Neuronal stem cell (in vitro differentiated cells): Measurements from ENCODE around the gene POC1A.

ENCODE experiments used
- DNase-seq: peaks from one replicate; pipeline ENCODE4 v3.0.0-alpha.2; 2013; ENCODE audit warnings: low spot score
- H2AFZ ChIP-seq: one replicate; pipeline ENCODE4 v1.6.1; 2013; ENCODE audit warnings: mild to moderate bottlenecking, low read length, inconsistent platforms
- H2AK5ac ChIP-seq: 2 replicates; pipeline ENCODE4 v1.6.1; 2013; ENCODE audit warnings: low read depth, mild to moderate bottlenecking, inconsistent platforms, low read length, moderate library complexity, mixed read lengths
- H2BK120ac ChIP-seq: 2 replicates; pipeline ENCODE4 v1.6.1; 2013; ENCODE audit warnings: low read depth, mild to moderate bottlenecking, inconsistent platforms, low read length, moderate library complexity, mixed read lengths
- H2BK12ac ChIP-seq: one replicate; pipeline ENCODE4 v1.6.1; 2013; ENCODE audit warnings: low read length, inconsistent platforms
- H2BK15ac ChIP-seq: 2 replicates; pipeline ENCODE4 v1.6.1; 2013; ENCODE audit warnings: mild to moderate bottlenecking, low read length, inconsistent platforms, mixed read lengths
- H2BK5ac ChIP-seq: one replicate; pipeline ENCODE4 v1.6.1; 2013; ENCODE audit warnings: inconsistent platforms, mild to moderate bottlenecking, low read length, moderate library complexity
- H3K14ac ChIP-seq: one replicate; pipeline ENCODE4 v1.6.1; 2013; ENCODE audit warnings: low read length, inconsistent platforms
- H3K18ac ChIP-seq: 2 replicates; pipeline ENCODE4 v1.6.1; 2013; ENCODE audit warnings: low read length, inconsistent platforms
- H3K23ac ChIP-seq: 2 replicates; pipeline ENCODE4 v1.6.1; 2013; ENCODE audit warnings: low read depth, mild to moderate bottlenecking, mixed read lengths, low read length, inconsistent platforms; ENCODE audit not compliant: poor library complexity
- H3K27ac ChIP-seq: replicated peaks from 3 replicates; pipeline ENCODE4 v1.5.1; 2013; ENCODE audit warnings: low read length, inconsistent platforms
- H3K27me3 ChIP-seq, 3 experiments: 2 replicates each; pipeline ENCODE4 v1.6.1; 2013; ENCODE audit warnings: low read length in 3 of 3, mild to moderate bottlenecking in 2 of 3, inconsistent platforms in 1 of 3, low read depth in 1 of 3, mixed read lengths in 1 of 3, moderate library complexity in 1 of 3; ENCODE audit not compliant: control insufficient read depth in 3 of 3, insufficient read depth in 3 of 3
- H3K36me3 ChIP-seq, 2 donors: replicated peaks in 1 of 2; 2 replicates each; pipeline ENCODE4 v1.6.1; 2013; ENCODE audit warnings: low read length in 2 of 2; ENCODE audit not compliant: control insufficient read depth in 2 of 2, insufficient read depth in 2 of 2
- H3K4ac ChIP-seq: 2 replicates; pipeline ENCODE4 v1.6.1; 2013; ENCODE audit warnings: inconsistent platforms, mild to moderate bottlenecking, low read length, moderate library complexity
- H3K4me1 ChIP-seq, 2 donors: 1 replicate in 1 of 2; 2 replicates in 1 of 2; pipeline ENCODE4 v1.6.1; 2013; ENCODE audit warnings: low read length in 2 of 2, low read depth in 1 of 2; ENCODE audit not compliant: control insufficient read depth in 2 of 2, insufficient read depth in 1 of 2
- H3K4me2 ChIP-seq: one replicate; pipeline ENCODE4 v1.6.1; 2013; ENCODE audit warnings: mild to moderate bottlenecking, low read length, inconsistent platforms; ENCODE audit not compliant: insufficient read depth, poor library complexity, severe bottlenecking
- H3K4me3 ChIP-seq, 2 donors: 2 replicates each; pipeline ENCODE4 v1.5.1; 2013; ENCODE audit warnings: low read length in 2 of 2, mild to moderate bottlenecking in 2 of 2, inconsistent platforms in 1 of 2, moderate library complexity in 1 of 2
- H3K79me1 ChIP-seq: one replicate; pipeline ENCODE4 v1.6.1; 2013; ENCODE audit warnings: low read depth, mild to moderate bottlenecking, inconsistent platforms, low read length, moderate library complexity
- H3K9ac ChIP-seq: one replicate; pipeline ENCODE4 v1.6.1; 2013; ENCODE audit warnings: mild to moderate bottlenecking, low read depth, low read length, inconsistent platforms; ENCODE audit not compliant: poor library complexity
- H3K9me3 ChIP-seq, 2 donors: replicated peaks in 1 of 2; 2 replicates each; pipeline versions ENCODE3 to v1.6.1; 2013; ENCODE audit warnings: low read length in 2 of 2, mild to moderate bottlenecking in 2 of 2, inconsistent platforms in 1 of 2, low read depth in 1 of 2, mixed read lengths in 1 of 2, moderate library complexity in 1 of 2; ENCODE audit not compliant: control insufficient read depth in 2 of 2, insufficient read depth in 1 of 2
- H4K8ac ChIP-seq: one replicate; pipeline ENCODE4 v1.6.1; 2013; ENCODE audit warnings: low read depth, mild to moderate bottlenecking, inconsistent platforms, low read length, moderate library complexity
- H4K91ac ChIP-seq: one replicate; pipeline ENCODE4 v1.6.1; 2013; ENCODE audit warnings: low read length, low read depth, mild to moderate bottlenecking, inconsistent platforms; ENCODE audit not compliant: poor library complexity
- WGBS, 2 donors: extraction: QIAGEN DNeasy Blood & Tissue Kit; methylation state at CpG; one replicate each; pipeline ENCODE4 v1.1.7; 2013; ENCODE audit warnings: missing lambda C conversion rate in 2 of 2, mixed read lengths in 1 of 2; ENCODE audit not compliant: insufficient read length in 2 of 2, insufficient replicate concordance in 1 of 2; ENCODE audit errors: extremely low coverage in 2 of 2; 5-methylcytosine and 5-hydroxymethylcytosine counted together

The POC1A gene

DNA sequence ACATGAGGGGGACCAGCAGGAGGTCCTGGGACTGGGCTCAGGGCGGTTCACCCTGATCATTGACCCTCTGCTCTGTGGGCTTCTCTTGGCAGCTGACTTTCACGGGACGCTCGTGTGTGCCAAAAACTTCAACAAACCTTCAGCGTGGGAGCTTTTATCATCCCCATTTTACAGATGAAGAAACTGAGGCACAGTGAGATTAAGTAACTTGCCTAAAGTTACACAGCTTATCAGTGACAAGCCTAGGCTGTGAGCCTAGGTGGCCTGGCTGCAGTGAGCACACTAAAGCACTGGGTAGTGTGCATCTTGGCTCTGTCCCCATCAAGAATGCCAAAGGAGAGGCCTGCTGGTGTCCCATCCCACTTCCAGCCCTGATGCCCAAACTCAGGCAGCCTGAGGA, 74.3 kb downstream of the POC1A start:
- no peak overlapping the region for H2BK12ac ChIP-seq

DNA sequence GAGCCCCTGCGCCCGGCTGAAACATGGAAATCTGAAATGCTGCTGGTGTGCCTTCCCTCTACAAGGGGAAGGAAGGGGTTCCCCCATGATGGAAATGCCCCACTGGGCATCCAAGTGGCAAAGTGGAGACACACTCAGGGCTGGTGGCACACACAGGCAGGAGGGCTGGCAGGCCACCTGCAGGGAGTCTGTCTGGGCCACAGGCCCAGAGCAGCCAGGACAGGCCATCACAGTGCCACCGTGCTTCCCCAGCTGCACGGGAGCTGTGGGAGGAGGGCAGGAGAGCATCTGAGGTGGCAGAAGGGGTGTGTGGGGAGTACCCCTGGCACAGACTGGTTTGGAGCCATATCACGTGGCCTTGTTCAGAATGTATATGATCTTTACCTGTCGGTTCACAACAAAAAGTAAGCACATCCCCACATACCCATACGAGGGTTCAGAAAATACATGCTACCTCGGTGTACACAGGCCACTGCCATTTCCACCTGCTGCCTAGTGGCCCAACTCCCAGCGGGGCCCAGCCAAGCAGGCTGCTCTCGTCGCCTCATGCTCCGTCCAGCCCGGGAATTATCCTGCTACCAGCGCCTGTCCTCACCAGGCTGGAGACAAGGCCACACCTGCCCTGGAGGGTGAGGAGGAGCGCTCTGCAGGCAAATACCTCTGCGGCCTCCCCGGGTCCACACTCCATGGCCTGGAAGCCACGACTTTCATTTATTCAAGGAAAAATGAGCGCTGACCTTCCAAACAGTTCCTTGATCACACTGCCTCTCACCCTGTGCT, 75.3 kb downstream of the POC1A start:
- peak overlapping the region; percentile 2 for H3K9ac ChIP-seq
- H3K18ac ChIP-seq: no peak overlapping the region
- H3K4me2 ChIP-seq: no peak overlapping the region
- H3K27me3 ChIP-seq: no peaks in the 10 kb centered on the region
- H3K36me3 ChIP-seq: peaks cover 13 to 20% of the 10 kb centered on the region in 2 donors
- H4K91ac ChIP-seq: no peak overlapping the region
- peaks cover 0 to 3% of the 10 kb centered on the region in 2 donors for H3K4me1 ChIP-seq
- H2BK12ac ChIP-seq: no peak overlapping the region
- H3K79me1 ChIP-seq: peaks cover 3% of the 10 kb centered on the region
- no peak overlapping the region for H2BK15ac ChIP-seq
- no peak overlapping the region for H2BK120ac ChIP-seq
- H3K4me3 ChIP-seq: peak overlapping the region in 1 of 2 donors; percentile 28
- H2AK5ac ChIP-seq: no peak overlapping the region
- H3K27ac ChIP-seq: no peak overlapping the region
- no peak overlapping the region for H2BK5ac ChIP-seq
- H3K23ac ChIP-seq: peak overlapping the region; percentile 8
- H3K4ac ChIP-seq: no peak overlapping the region
- no peak overlapping the region for H4K8ac ChIP-seq
- no peak overlapping the region for H3K14ac ChIP-seq
- DNase-seq: no peak
- WGBS, 2 donors: no CpG with 5 or more reads among the region's 19 CpGs
- H3K9me3 ChIP-seq: peaks cover 0 to 3% of the 10 kb centered on the region in 2 donors
- no peak overlapping the region for H2AFZ ChIP-seq

More for the DNA sequence above, 74.3 kb downstream of the POC1A start:
- peaks cover 8 to 10% of the 10 kb centered on the region in 2 donors for H3K36me3 ChIP-seq
- no peak overlapping the region for H3K4me2 ChIP-seq
- H2BK5ac ChIP-seq: no peak overlapping the region
- peaks cover 0 to 3% of the 10 kb centered on the region in 2 donors for H3K9me3 ChIP-seq
- H3K4ac ChIP-seq: no peak overlapping the region
- peaks cover 0 to 3% of the 10 kb centered on the region in 2 donors for H3K4me1 ChIP-seq
- H3K14ac ChIP-seq: no peak overlapping the region
- H3K27ac ChIP-seq: no peak overlapping the region
- no peak overlapping the region for H2BK15ac ChIP-seq
- no peak overlapping the region for H4K91ac ChIP-seq
- H3K18ac ChIP-seq: no peak overlapping the region
- no peak overlapping the region for H3K9ac ChIP-seq
- H4K8ac ChIP-seq: no peak overlapping the region
- no peak for DNase-seq
- no peak overlapping the region for H2BK120ac ChIP-seq
- no peak overlapping the region for H3K23ac ChIP-seq
- no peaks in the 10 kb centered on the region for H3K27me3 ChIP-seq
- no CpG with 5 or more reads among the region's 5 CpGs for WGBS, 2 donors
- no peak overlapping the region for H3K4me3 ChIP-seq
- H3K79me1 ChIP-seq: peaks cover under 1% of the 10 kb centered on the region
- H2AFZ ChIP-seq: no peak overlapping the region
- H2AK5ac ChIP-seq: no peak overlapping the region

DNA sequence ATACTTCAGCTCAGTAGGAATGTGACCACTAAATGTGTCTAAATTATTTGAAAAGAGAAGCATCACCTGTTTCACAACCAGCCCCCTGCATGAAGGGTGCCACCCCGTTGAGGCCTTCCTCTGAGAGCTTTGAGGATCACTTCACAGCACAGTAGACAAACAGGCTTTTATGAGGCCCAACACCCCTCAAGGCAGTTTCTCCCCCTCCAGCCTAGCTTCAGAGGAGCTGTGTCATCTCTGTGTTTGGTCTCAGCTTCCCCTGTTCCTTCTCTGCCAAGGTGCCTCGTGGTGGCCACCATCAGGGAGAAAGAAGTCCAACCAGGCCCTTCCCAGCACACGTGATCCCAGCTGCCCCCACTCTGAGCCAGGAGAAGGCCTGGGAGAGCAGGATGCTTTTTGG, 76.3 kb downstream of the POC1A start:
- no peak overlapping the region for H4K8ac ChIP-seq
- no peak for DNase-seq
- peaks cover 0 to 1% of the 10 kb centered on the region in 2 donors for H3K9me3 ChIP-seq
- H2AFZ ChIP-seq: no peak overlapping the region
- no peak overlapping the region for H3K4me2 ChIP-seq
- H2BK15ac ChIP-seq: no peak overlapping the region
- no peak overlapping the region for H2BK5ac ChIP-seq
- peak overlapping the region; percentile 8 for H3K18ac ChIP-seq
- no peak overlapping the region for H3K27ac ChIP-seq
- no peaks in the 10 kb centered on the region for H3K27me3 ChIP-seq
- no peak overlapping the region for H2BK12ac ChIP-seq
- H3K9ac ChIP-seq: no peak overlapping the region
- no CpG with 5 or more reads among the region's 3 CpGs for WGBS, 2 donors
- H3K4me3 ChIP-seq: no peak overlapping the region
- H3K23ac ChIP-seq: no peak overlapping the region
- H3K4ac ChIP-seq: no peak overlapping the region
- no peak overlapping the region for H3K14ac ChIP-seq
- no peak overlapping the region for H2BK120ac ChIP-seq
- H3K4me1 ChIP-seq: peaks cover 0 to 3% of the 10 kb centered on the region in 2 donors
- no peak overlapping the region for H2AK5ac ChIP-seq
- peaks cover 3% of the 10 kb centered on the region for H3K79me1 ChIP-seq
- no peak overlapping the region for H4K91ac ChIP-seq
- peaks cover 13 to 23% of the 10 kb centered on the region in 2 donors for H3K36me3 ChIP-seq

DNA sequence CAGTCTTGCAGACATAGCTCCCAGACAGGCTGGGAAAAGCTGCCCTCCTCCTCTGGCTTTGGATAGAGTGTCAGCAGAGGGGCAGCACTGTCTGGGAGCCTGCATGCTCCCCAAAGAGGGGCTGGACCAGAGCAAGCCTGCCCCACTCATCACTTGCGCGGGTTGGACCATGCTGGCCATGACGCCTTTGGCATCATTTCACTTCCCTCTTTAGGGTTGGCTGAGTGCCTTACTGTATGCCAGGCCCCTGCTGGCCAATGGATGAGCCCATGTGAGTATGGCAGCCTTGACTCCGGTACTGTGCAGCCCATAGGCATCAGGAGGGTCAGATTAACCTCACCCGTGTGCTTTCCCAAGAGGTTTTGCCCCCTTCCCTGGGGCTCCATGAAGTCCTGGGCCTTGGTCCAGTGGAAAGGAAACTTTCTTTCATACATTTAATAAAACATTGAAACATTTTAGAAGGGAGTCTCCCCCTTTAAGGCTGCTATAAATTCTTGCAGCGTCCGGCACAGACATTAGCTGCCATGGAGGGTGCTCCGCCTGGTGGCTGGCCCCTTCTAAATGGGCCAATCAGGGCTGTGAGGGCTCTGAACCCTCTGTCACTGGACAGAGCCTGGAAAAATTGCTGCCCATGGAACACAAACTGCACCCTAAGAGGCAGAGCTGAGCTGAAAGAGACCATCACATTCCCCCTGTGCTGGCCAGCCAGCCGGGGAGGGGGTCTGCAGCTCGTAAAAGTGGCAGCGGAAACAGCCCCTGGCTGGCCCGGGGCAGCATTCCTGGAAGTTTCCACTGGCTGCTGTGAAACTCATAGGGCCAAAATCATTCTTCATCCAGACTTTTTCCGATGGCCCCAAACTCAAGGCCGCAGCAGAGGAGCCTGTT, 77.1 kb downstream of the POC1A start:
- DNase-seq: no peak
- no peak overlapping the region for H3K23ac ChIP-seq
- H2BK15ac ChIP-seq: no peak overlapping the region

More for the DNA sequence above, 77.1 kb downstream of the POC1A start:
- Histone ChIP-seq H3K36me3 (peaks cover 15 to 23% of the 10 kb centered on the region in 2 donors), H3K18ac (no peak overlapping the region), H3K9me3 (peaks cover 0 to 1% of the 10 kb centered on the region in 2 donors), H3K9ac (no peak overlapping the region), H3K4me2 (no peak overlapping the region), H2BK5ac (no peak overlapping the region), H2AFZ (no peak overlapping the region), H4K91ac (no peak overlapping the region), H3K4ac (no peak overlapping the region), H2BK120ac (no peak overlapping the region), H4K8ac (no peak overlapping the region), H3K4me1 (peaks cover 0 to 3% of the 10 kb centered on the region in 2 donors), H2AK5ac (no peak overlapping the region), H3K4me3 (no peak overlapping the region), H2BK12ac (no peak overlapping the region), H3K27ac (no peak overlapping the region), H3K14ac (no peak overlapping the region), H3K79me1 (peaks cover 3% of the 10 kb centered on the region), H3K27me3 (no peaks in the 10 kb centered on the region)
- WGBS, 2 donors: no CpG with 5 or more reads among the region's 14 CpGs
